Hypothalamus (tissue), 51 donors: ENCODE measurements around the gene LIMK2.
A peak's percentile ranks its signal among the peaks of the same experiment; 100 is the strongest.
"Not testable (repeated sequence)": the region's sequence is repeated elsewhere in the genome, so short reads cannot be mapped to it uniquely, and the experiment has no call there.

Source experiments
- DNase-seq, 51 donors: peaks; one replicate each; lab custom pipeline; 2025; lab: John Stamatoyannopoulos, UW

The LIMK2 gene

DNA sequence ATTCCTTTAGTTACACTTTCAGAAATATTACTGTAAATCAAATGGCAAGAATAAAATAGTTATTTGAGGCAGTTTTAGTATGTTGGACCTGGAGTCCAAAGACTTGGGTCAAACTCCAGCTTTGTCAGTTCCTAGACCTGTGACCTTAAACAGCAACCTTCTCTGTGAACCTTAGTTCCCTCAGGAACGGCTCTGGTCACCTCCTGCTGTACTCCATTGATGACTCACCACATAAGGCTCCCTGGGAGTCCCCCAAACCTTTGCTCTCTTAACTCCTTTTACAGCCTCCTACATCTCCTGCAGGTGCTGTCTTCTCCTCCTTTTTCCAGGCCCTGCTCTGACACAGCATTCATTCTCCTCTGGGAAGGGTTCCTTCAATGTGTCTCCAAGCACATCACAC is 29.1 kb downstream of the LIMK2 start:
- no peak for DNase-seq

DNA sequence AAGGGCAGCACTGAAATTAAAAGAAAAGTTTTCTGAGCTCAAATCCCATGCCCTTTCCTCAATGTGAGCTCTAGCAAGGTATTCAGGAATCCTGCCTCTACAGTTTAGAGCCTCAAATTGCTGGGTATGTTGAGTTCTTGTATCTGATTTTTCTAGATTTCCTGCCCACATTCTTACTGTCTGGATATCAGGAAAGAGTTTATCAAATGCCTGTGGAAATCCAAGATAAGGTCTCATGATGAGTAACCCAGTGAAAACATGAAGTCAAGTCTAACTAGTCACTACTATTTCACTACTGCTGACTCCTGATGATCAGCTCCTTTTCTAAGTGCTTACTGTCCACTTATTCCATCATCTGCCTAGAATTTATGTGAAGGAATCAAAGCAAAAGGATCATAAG is 29.8 kb downstream of the LIMK2 start:
- no peak for DNase-seq

DNA sequence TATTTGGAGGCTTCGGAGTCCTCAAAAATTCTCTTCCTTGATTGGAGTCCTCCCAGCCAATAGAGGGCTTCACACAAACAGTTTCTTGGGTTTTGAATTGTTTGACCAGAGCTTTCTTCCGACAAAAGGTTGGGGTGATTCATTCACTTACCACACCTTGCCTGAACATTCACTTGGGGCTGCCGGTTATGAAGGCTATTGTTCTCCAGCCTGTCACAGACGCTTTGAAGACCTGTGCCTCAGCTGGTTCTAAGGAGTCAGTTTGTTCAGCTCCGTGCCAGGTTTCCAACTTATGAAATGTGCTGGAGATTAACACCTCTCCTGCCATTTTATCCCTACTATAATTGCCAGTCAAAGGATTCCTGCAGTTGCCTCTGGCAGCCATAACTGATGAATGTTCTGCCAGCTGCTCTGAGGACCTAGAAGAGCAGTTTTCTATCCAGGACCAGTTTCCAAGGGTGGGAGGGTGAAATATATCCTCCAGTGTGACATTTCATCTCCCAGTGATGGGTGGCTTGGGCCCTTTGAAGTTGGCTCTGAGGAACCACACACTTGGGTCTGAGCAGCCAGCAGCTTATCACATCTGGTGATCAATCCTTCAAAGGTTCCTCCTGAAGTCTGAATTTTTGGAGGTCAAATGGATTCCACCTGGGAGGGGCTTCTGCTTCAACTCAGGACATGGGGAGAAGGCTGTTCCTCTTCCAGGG is 31.4 kb downstream of the LIMK2 start:
- DNase-seq, result no peak

DNA sequence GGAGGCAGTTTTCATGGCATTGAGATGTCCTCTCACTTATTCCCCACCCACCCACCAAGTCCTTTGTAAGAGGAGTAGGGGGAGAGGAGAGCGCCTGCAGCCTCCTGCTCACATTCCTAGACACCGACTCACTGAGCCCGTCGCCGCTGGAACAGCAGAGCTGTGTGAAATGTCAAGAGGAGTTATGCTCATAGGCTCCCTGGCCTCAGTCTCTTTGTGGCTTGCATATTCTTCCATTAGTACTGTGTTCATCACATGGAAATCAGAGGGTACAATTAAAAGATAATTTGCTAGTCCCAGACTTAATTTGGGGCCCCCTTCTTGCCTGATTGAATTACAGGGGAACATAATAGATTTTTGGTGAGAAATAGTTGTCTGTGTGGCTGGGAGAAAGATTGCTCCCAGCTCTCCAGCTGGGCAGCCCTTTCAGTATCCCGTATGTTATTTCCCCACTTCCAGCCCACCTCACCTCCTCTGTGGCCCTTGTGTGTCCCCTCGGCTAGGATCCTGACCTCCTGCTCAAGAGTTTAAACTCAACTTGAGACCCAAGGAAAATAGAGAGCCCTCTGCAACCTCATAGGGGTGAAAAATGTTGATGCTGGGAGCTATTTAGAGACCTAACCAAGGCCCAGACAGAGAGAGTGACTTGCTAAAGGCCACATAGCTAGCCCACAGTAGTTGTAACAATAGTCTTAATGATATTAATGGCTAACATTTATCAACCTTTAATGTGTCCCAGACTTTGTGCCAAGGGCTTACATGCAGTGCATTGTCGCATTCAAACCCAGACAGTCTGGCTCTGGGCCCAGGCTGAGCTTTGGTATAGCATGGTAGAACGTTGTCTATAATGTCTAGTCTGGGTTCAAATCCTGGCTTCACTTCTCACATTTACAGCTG is 32.2 kb downstream of the LIMK2 start:
- DNase-seq, result no peak

DNA sequence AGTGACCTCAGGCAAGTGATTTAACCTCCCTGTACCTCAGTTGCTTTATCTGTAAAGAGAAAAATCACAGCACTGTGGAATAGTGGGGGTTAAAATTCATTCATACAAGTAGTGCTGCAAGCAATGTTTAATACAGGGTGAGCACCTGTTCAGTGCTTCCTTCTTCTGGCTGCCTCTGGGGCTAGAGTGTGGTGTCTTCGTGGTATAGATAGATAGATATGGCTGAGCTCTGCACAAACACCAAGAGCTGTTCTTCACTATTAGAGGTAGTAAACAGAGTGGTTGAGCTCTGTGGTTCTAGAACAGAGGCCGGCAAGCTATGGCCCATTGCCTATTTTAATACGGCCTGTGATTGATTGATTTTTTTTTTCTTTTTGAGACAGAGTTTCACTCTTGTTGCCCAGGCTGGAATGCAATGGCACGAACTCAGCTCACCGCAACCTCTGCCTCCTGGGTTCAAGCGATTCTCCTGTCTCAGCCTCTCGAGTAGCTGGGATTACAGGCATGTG is 32.9 kb downstream of the LIMK2 start:
- DNase-seq, result no peak

- not testable (repeated sequence) for DNase-seq
Measured at GRCh38 chr22:31245998-31246397, 33.9 kb downstream of the LIMK2 start.

- DNase-seq, result no peak
Measured at GRCh38 chr22:31246687-31247086, 34.6 kb downstream of the LIMK2 start.

DNA sequence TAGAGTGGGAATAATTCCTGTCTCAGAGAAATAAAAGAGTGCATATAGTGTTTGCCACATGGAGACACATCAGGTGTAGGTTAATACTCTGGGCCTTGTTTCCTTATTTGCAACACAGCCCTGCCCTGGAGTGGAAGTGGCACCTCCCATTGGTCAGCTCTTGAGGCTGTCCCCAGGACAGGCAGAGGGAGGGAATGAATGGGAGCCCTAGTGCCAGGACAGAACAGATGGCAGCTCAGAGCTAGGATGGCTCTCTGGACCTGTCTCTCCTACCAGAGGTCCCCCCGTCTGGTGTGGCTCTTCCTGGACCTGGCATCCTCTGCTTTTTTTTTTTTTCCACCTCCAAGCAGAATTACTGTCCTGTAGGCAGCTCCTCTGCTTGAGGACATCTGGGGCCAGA is 35.6 kb downstream of the LIMK2 start:
- DNase-seq, result no peak

- DNase-seq, result peak in 41 of 51 donors; percentile 12 to 86 (median 61)
Measured at GRCh38 chr22:31248138-31248745, 36.1 kb downstream of the LIMK2 start.

DNA sequence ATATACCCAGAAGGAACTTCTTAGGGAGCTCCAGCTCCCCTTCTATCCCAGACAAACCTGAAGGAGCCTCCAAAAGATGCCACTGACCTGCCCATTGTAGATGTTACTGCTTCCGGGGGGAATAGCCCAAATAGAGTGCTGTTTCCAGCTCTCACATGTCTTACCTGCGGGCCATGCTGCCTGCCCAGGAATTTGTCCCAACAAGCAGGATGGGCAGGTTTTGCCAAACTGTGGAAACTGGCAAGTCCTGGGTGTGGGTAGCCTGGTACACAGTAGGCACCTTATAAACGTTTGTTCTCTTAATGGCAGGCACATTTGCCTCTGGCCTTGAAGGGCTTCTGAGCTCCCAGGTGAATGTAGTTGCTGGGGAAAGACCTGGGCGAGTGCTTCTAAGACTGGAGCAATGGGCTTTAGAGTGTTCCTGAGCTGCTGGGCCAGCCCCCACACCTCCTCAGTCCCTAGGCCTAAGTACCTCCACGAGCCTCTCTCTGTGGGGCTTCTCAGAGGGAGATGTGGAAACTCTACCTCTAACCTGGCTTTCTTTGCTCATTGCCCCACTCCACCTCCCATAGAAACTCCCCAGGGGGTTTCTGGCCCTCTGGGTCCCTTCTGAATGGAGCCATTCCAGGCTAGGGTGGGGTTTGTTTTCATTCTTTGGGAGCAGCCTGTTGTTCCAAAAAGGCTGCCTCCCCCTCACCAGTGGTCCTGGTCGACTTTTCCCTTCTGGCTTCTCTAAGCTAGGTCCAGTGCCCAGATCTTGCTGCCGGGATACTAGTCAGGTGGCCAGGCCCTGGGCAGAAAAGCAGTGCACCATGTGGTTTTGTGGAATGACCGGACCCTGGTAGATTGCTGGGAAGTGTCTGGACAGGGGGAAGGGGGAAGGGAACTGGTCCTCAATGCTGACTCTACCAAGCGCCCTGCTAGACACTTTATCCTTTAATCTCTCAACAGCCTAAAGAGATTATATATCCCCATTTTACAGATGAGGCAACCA is 37.2 kb downstream of the LIMK2 start:
- peak in 38 of 51 donors; percentile 11 to 78 (median 42) for DNase-seq

DNA sequence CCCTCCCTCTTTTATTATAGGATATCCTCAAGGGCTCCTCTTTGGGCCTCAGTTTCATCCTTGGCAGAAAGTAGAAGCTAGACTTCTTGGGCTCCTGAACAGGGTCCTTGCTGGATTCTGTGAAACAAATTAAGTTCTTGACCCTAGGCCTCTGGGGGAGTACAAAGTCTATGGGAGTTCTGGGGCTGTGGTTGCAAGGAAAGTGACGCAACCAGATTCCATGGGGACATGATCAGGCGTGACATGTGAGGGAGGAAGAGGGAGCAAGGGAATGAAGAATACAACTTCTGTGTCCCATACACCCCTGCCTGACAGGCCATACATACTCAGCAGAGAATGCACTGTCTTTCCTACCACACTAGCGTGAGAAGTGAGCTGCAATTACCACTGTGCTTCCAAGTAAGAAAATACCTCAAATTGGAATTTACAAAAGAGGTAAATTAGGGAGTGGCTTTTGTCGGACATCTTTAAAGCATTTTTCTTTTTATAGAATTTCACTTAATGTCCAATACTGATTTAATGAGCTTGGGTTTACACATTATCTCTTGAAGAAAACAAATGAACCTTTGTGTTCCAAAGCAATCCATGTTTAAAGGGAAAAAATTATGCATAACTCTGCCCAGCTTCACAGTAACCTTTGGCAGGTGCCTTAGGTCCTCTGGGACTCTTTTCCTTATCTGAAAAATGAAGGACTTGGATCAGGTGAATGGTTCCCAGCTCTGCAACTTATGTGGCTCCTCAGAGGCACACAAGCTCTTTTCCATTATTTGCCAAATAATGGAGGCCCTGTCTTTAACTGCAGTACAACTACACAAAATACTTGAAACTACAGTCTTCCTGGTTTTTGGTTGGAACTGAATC is 38.9 kb downstream of the LIMK2 start:
- DNase-seq, result no peak

GRCh38 chr22:31253949-31254348 is 41.9 kb downstream of the LIMK2 start:
- DNase-seq, result peak in 1 of 51 donors; percentile 33

DNA sequence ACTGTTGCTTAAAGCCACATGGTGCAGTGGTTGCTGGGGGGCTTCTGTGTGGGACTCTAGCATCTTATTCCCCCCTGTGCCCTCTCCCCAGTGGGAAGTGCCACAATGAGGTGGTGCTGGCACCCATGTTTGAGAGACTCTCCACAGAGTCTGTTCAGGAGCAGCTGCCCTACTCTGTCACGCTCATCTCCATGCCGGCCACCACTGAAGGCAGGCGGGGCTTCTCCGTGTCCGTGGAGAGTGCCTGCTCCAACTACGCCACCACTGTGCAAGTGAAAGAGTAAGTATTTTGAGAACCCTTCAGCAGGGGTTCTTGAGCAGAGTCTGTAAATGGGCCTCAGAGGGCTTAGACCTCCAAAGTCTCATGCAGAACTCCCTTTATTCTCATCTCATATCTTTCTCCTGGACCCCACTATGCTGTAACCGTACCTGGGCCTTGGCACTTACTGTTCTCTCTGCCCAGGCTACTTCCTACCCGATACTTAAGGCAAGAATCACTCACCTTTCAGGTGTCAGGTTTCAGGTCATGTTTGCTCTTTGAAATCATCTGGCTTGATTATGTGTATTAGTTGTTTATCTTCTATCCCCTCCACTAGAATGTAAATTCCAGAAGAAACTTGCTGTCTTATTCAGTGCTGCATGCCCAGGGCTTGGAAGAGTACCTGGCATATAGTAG is 47.8 kb downstream of the LIMK2 start:
- no peak for DNase-seq

DNA sequence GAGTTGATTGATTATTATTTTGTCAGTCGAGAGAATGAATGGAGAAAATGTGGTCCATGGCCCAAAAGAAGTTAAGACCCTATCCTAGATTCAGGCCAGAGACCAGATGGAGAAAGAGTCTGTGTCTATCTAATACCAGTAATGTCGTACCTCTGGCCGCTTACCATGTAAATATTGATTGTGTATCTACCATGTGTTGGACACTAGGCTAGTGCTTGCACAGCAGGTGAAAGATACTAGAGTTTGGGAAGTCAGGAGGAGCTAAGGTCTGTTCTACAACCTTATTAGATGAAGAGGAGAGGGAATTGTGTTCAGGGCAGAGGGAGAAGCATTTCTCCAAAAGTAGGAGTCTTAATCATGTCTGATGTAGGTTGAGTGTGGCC is 48.4 kb downstream of the LIMK2 start:
- no peak for DNase-seq

GRCh38 chr22:31262312-31263133 is 50.4 kb downstream of the LIMK2 start:
- peak in 4 of 51 donors; percentile 15 to 23 (median 20) for DNase-seq

- no peak for DNase-seq
Measured at GRCh38 chr22:31263896-31264640, 52.0 kb downstream of the LIMK2 start.

- no peak for DNase-seq
Measured at GRCh38 chr22:31268281-31268680, 56.2 kb downstream of the LIMK2 start.
